GM19468 (cell line): Measurements from ENCODE around the gene CCL8.
"Not testable (repeated sequence)": the region's sequence is repeated elsewhere in the genome, so short reads cannot be mapped to it uniquely, and the experiment has no call there.

Source experiments
- ATAC-seq: cut with Tn5 transposase; IDR thresholded peaks from one replicate; pipeline ENCODE4 v1.9.1; 2021; ENCODE audit warnings: mild to moderate bottlenecking, moderate library complexity, moderate number of reproducible peaks; ENCODE audit not compliant: unreplicated experiment; ENCODE audit errors: extremely low read depth

The CCL8 gene

GRCh38 chr17:34312080-34312479 is 7.2 kb upstream of the CCL8 start:
- no peak for ATAC-seq

DNA sequence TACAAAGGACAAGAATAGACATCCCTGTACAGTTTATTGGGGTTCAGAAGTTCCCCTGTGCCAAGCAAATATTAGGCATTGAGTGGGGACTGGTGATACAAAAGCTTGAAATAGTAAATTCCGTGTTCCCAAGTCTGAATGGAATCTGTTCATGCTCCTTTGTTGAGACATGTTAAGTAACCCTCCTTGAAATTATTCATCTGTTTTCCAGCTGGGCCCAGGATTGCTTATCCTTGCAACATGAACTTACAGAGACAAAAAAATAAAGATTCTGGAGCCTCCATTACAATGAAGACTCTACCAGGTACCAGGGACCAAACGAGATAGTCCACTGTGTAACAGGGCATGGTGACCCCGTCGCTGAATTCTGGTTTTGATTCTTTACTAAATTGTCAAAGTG is 6.1 kb upstream of the CCL8 start:
- ATAC-seq: no peak

DNA sequence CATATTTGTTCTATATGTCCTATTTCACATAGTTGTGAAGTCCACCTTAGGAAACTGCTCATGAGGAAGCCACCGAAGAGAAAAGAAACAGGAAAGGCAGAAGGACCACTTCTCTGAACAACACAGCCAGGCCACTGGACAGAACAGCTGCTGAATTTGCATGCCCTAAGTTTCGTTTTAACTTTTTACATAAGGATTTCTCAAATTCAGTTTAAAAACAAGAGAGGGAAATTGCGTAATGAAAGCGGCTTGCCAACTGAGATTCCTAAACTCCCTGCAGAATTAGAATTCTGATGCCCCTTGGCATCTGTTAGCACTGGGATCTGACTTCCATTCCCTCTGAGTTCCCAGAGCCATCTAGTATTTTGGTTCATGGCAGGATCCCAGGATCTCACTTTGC is 5.0 kb upstream of the CCL8 start:
- ATAC-seq: no peak

- ATAC-seq: no peak
Measured at GRCh38 chr17:34318474-34318873, 761 bp upstream of the CCL8 start.

- no peak for ATAC-seq
Measured at GRCh38 chr17:34321964-34322363, 2.7 kb downstream of the CCL8 start.

DNA sequence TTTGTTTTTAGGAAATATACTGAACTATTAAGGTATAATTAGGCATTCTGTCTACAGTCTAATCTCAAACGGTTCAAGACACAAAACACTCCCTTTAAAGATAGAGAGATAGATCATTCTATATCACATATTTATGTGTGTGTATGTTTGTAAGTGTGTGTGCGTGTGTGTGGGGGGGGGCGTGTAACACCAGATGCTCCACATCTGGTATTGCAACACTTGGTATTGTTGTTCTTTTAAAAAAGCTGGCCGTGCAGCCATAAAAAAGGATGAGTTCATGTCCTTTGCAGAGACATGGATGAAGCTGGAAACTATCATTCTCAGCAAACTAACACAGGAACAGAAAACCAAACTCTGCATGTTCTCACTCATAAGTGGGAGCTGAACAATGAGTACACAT is 8.3 kb downstream of the CCL8 start:
- not testable (repeated sequence) for ATAC-seq

DNA sequence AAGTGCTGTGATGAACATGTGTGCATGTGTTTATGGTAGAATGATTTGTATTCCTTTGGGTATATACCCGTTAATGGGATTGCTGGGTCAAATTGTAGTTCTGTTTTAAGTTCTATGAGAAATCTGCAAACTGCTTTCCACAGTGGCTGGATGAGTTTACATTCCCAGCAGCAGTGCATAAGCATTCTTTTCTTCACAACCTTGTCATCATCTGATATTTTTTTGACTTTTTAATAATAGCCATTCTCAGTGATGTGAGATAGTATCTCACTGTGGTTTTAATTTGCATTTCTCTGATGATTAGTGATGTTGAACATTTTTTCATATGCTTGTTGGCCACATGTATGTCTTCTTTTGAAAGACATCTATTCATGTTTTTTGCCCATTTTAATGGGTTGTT is 18.5 kb downstream of the CCL8 start:
- ATAC-seq: no peak

DNA sequence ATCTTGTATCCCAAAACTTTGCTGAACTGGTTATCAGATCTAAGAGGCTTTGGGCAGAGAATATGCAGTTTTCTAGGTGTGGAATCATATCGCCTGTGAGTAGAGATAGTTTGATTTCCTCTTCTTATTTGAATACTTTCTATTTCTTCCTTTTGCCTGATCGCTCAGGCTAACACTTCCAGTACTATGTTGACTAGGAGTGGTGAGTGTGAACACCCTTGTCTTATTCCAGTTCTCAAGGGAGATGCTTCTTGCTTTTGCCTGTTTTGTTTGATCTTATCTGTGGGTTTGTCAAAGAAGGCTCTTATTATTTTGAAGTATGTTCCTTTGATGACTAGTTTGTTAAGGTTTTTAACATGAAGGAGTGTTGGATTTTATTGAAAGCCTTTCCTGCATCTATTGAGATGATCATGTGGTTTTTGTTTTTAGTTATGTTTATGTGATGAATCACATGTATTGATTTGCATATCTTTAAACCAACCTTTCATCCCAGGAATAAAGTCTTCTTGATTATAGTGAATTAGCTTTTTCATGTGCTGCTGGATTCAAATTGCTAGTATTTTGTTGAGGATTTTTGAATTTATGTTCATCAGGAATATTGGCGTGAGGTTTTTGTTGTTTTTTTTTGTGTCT is 20.0 kb downstream of the CCL8 start:
- ATAC-seq: no peak

DNA sequence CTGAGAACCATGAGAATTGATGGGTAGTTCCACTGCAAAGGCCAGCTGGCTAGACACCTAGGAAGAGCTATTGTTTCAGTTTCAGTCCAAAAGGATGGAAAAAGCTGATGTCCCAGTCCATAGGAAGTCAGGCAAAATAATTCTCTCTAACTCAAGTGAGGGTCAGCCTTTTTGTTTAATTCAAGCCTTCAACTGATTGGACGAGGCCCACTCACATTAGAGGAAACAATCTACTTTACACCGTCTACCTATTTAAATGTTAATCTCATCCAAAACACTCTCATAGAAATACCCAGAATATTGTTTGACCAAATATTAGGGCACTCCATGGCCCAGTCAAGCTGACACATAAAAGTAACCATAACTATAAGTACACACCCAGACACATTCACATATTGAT is 22.7 kb downstream of the CCL8 start:
- no peak for ATAC-seq

DNA sequence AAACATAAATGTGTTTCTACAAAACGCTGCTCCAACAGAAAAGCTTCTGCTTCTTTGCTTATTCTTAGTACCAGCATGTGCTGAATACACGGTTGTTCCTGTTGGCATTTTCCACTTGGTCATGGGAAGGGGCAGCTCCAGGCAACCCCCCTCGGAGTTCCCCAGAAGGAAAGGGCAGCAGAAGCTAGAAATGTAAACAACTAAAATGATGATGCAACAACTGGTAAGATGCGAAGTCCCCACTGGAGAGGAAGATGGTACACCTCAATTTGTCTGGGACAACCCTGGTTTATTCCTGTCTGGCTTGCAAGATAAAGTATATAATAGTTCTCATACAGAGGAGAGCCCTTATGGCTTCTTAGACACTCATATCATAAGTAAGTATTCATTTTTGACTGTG is 27.8 kb downstream of the CCL8 start:
- ATAC-seq: no peak

GRCh38 chr17:34349751-34350150 is 30.5 kb downstream of the CCL8 start:
- no peak for ATAC-seq

DNA sequence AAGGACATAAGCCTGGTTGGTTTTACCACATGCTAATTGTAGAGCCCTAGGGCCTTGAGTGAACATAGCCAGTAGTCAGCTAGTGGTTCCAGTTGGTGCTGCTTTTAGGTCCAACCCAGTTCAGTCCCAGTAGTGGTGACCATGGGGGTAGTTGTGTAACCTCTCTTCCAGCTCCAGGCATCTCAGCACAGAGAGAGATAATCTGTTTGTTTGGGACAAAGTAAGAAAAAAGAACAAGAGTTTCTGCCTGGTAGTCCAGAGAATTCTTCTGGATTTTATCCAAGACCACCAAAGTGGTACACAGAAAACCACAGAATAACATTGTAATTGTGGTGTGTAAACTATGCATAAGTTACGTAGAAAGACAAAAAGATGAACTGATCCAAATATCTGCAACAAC is 31.9 kb downstream of the CCL8 start:
- ATAC-seq: no peak

GRCh38 chr17:34352191-34352590 is 33.0 kb downstream of the CCL8 start:
- ATAC-seq: no peak

GRCh38 chr17:34354637-34355036 is 35.4 kb downstream of the CCL8 start:
- no peak for ATAC-seq

DNA sequence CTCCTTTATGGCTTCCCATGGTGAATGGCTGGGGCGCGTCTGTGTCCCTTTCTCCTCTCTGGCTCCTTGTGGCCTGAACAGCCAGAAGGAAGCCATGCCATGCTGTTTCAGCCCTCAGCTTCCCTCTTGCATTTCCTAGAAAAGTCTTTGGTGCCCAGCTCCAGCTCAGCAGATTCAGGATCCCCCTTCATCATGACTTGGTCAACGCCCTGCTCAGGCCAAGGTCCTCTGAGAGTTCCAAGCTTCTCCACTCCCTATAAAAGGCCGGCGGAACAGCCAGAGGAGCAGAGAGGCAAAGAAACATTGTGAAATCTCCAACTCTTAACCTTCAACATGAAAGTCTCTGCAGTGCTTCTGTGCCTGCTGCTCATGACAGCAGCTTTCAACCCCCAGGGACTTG is 37.0 kb downstream of the CCL8 start, which contains the start of gene CCL13:
Gene CCL13, plus strand, starts transcription at position 287 of the 400 bp plus-strand sequence. Its CDS starts 47 bp downstream, at position 334.
- no peak for ATAC-seq

DNA sequence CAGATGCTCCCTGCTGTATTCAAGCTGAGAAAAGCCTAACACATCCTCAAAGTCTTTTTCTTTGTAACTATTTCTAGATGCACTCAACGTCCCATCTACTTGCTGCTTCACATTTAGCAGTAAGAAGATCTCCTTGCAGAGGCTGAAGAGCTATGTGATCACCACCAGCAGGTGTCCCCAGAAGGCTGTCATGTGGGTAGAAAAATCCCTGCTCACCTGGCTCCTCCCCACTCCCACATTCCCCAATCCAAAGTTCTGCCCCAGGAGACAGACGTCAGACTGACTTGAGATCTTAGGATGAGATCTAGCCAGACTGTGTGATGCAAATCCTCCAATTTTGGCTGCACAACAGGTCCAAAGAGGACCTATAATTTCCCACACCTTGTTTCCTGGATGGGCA is 38.2 kb downstream of the CCL8 start:
- ATAC-seq: no peak

DNA sequence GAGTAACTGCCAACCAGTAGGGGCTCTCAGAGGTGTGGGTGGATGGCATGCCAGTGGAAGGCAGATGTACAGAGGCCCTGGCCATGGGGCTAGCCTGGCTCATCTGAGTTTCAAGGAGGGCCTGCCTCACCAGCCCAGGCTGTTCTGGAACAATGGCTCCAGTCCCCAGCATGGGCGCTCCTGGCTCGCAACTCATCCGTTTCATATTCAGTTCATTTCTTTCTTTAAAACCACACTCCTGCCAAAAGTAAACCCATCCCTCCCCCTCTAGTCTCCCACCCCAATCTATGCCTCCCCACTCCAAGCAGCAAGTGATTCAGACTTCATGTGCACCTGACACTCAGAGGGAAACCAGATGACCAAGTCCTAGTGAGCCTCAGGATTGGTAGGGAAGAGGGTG is 39.4 kb downstream of the CCL8 start:
- ATAC-seq: no peak

DNA sequence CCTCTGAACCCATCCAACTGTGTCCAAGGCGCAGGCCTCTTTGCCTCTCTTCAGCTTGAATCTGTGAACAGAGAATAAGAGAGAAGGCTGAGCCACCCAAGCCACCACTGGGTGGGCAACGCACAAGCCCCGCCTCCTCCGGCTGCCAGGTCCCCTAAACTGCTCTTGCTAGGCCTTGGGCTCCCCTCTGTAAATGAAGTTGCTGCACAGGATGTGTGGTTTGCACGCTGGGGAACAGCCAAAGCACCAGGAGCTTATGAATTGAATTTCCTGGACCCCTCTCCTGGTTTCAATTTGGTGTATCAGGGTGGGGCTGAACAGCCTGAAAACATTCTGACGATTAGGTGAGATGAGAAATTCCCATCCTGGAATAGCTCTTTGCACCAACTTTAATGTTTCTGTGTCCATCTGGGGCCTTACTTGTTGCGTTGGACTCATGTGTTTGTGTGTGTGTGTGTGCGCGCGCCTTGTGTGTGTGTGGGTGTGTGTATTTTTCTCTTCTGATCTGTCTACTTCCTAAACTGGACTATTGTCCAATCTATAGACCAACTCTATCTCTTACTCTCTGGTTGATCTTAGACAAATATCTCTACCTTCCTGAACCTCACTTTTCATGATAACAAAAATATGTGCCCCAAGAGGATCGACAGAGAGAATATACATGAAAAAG is 41.5 kb downstream of the CCL8 start:
- ATAC-seq: no peak

DNA sequence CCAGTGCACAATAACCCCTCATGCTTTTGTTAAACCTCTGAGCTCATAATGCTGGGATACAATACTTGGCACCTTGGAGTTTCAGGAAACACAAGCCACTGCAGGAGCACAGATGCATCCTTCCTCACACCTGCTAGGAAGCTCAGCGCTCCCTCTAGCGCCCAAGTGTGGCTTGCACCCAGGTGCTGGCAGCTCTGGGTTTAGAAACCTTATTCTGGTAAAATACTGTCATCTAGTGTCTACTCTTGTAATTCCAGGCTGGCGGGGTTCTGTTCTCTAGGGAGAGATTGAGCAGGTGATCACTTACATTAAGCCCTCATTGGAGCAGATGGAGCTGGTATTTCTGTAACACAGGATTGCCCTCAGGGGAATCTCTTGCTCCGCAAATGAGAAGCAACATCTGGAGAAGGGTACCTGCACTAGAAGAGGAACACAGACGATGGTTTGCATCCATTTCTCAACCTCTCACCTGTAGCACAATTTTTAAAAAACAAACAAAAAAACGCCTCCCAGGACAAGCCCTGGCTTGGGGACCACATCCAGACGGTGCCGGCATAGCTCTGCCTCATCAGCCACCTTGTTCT is 42.3 kb downstream of the CCL8 start:
- peak; percentile 91 for ATAC-seq

GRCh38 chr17:34363183-34363661 is 44.0 kb downstream of the CCL8 start, which contains the start of gene CCL1:
Gene CCL1 (minus strand): TSS chr17:34363233. CDS start chr17:34363161, 72 bp downstream.
- no peak for ATAC-seq

DNA sequence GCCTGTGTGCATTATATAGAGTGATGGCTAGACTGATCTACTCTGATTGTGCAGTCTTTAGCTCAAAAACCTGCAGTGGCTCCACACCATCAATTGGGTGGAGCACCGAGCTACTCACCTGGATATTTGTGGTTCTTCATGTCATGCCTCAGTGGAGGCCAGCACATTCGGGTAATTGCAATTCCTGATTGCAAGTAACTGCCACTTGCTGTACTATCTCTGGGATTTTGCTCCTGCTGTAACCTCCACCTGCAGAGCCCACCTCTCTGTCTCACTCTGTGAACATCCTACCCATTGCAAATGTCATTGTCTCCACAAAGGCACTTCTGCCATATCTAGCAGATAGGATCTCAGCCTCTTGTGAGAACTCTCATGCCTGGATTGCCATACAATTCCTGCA is 45.5 kb downstream of the CCL8 start:
- ATAC-seq: no peak
